NCI-H69 (cell line): ENCODE measurements around the gene MIXL1.
"Not testable (repeated sequence)": the region's sequence is repeated elsewhere in the genome, so short reads cannot be mapped to it uniquely, and the experiment has no call there.

Experiments
- DNase-seq: peaks from one replicate; lab custom pipeline; 2025; lab: John Stamatoyannopoulos, UW

The MIXL1 gene

GRCh38 chr1:226215239-226215638, 8.2 kb upstream of the MIXL1 start:
- peak; percentile 37 for DNase-seq

GRCh38 chr1:226216056-226216455, 7.4 kb upstream of the MIXL1 start:
- DNase-seq = no peak

GRCh38 chr1:226217273-226217672, 6.2 kb upstream of the MIXL1 start:
- DNase-seq = no peak

GRCh38 chr1:226220473-226221189, 2.8 kb upstream of the MIXL1 start:
- DNase-seq = no peak

- no peak for DNase-seq
These were observed 778 bp upstream of the MIXL1 start for GRCh38 chr1:226222686-226223085.

- peak; percentile 64 for DNase-seq
These were observed 351 bp downstream of the MIXL1 start for GRCh38 chr1:226223786-226224244.

- DNase-seq = no peak
These were observed 3.1 kb downstream of the MIXL1 start for GRCh38 chr1:226226601-226227000.

GRCh38 chr1:226233293-226233692, 9.8 kb downstream of the MIXL1 start:
- DNase-seq = no peak

GRCh38 chr1:226233806-226234205, 10.3 kb downstream of the MIXL1 start:
- no peak for DNase-seq

GRCh38 chr1:226236826-226237225, 13.4 kb downstream of the MIXL1 start:
- DNase-seq = no peak

GRCh38 chr1:226239421-226239820, 16.0 kb downstream of the MIXL1 start:
- no peak for DNase-seq

GRCh38 chr1:226248091-226248490, 24.6 kb downstream of the MIXL1 start:
- no peak for DNase-seq

- DNase-seq = no peak
These were observed 25.3 kb downstream of the MIXL1 start for GRCh38 chr1:226248796-226249195.

GRCh38 chr1:226250511-226250910, 27.0 kb downstream of the MIXL1 start:
- no peak for DNase-seq

GRCh38 chr1:226252841-226253240, 29.4 kb downstream of the MIXL1 start:
- DNase-seq = not testable (repeated sequence)

- no peak for DNase-seq
These were observed 30.5 kb downstream of the MIXL1 start for GRCh38 chr1:226253933-226254332.

- no peak for DNase-seq
These were observed 31.9 kb downstream of the MIXL1 start for GRCh38 chr1:226255380-226255779.

- no peak for DNase-seq
These were observed 38.4 kb downstream of the MIXL1 start for GRCh38 chr1:226261818-226262217.

GRCh38 chr1:226268421-226269124, 45.1 kb downstream of the MIXL1 start:
- no peak for DNase-seq

GRCh38 chr1:226272233-226272902, 48.9 kb downstream of the MIXL1 start:
- DNase-seq = peak; percentile 78

- no peak for DNase-seq
These were observed 50.7 kb downstream of the MIXL1 start for GRCh38 chr1:226274138-226274537.

- no peak for DNase-seq
These were observed 52.7 kb downstream of the MIXL1 start for GRCh38 chr1:226276077-226276682.
